HG03095 (cell line): Measurements from ENCODE around the gene GGACT.

Source experiments
- ATAC-seq: cut with Tn5 transposase; IDR thresholded peaks from one replicate; pipeline ENCODE4 v1.9.1; 2021; ENCODE audit warnings: moderate library complexity; ENCODE audit not compliant: unreplicated experiment

GGACT gene

DNA sequence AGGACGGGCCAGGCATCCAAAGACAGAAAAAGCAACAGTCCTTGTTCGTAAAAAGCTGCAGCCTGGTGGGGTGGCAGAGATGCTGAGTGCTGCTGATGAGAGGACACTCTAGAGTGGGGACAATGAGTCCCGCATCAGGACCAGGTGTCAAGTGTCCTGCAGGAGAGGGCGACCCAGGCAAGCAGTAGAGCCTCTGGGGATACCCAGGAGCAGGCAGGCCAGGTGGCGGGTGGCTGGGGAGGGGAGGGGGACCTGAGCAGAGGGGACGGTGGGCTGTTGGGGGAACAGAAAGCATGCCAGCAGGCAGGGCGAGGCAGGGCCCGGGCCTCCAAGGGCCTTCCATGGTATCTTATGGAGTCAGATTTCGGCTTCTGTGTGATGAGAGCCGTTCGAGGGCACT, 35.8 kb downstream of the GGACT start:
- no peak for ATAC-seq

DNA sequence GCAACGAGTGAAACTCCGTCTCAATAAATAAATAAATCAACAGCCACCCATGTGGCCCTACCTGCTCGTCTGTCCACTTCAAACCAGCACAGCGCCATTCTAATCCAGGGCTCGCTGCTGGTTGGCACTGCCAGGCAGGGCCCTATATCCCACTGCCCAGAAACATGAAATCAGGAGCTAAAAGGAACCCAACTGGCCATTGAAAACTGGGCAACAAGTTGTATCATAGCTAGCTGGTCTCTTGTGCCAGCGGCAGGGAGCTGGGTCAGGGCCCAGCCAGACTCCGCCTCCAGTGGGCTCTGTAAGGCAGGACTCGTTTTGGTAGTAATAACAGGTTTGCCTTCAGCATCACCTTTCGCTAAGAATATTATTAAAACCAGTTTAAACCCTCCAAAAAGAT, 39.3 kb downstream of the GGACT start:
- ATAC-seq = no peak

DNA sequence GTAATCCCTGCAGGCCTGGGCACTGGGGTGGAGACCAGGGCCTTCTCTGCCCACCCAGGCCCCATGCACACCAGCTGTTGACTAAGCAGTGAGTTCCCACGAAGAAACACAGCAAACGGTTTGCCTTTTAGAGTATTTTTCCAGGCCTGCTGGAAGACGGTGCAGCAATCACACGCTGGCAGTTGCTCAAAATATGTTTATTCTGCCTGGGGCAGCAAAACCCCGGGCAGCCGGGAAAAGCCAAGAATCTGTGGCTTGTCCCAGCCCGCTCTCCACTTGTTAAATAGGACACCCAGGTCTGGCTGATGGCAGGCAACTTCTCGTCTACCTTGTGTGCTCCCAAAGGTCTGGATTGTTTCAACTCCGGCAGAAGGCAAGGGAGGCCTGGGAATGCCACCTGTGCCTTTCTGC, 40.8 kb downstream of the GGACT start:
- no peak for ATAC-seq

DNA sequence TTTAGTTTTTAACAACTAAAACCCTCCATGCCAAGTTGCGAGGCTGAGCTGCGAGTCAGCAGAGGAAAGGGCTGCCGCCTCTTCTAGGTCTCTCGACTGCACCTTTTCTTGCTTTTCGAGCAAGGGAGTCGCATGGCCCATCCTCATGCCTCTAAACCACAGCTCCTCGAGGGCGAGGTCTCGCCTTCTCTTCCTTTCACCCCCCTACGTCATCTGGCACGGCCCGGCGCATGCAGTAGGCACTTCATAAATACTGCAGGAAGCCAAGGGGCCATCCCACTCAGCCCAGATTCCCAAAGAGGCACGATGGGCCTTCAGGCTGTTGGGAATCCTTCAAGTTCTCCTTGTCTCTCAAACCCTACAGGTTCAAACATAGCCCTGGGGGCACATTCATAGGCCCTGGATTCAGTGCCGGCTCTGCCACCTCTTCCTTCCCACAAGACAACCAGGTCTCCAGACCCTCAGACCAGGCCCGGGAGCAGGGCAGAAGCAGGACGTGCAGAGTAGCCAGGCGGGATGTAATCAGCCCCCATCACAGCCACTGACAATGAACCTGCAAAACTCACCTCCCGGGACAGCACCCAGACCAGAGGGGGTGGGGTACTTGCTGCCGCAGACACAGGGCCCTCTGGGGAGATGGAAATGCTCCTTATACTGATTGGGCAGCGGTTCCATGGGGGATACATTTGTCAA, 41.7 kb downstream of the GGACT start:
- no peak for ATAC-seq

DNA sequence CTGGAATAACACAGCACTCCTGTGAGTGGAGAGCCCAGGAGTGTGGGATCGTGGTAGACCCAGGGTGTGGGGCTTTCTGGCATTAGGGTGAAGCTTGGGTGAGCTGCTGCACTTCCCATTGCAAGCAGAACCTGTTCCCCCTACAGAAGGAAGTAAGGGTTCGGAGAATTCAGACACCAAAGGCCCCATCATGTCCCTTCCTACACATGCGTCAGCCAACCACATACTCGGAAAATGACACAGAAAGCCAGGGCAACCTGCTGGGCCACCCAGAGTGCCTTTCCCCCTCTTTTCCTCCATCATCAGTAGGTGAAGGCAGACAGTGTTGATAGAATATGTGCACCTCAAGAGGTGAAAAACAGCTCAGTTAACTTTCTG, 42.9 kb downstream of the GGACT start:
- no peak for ATAC-seq

DNA sequence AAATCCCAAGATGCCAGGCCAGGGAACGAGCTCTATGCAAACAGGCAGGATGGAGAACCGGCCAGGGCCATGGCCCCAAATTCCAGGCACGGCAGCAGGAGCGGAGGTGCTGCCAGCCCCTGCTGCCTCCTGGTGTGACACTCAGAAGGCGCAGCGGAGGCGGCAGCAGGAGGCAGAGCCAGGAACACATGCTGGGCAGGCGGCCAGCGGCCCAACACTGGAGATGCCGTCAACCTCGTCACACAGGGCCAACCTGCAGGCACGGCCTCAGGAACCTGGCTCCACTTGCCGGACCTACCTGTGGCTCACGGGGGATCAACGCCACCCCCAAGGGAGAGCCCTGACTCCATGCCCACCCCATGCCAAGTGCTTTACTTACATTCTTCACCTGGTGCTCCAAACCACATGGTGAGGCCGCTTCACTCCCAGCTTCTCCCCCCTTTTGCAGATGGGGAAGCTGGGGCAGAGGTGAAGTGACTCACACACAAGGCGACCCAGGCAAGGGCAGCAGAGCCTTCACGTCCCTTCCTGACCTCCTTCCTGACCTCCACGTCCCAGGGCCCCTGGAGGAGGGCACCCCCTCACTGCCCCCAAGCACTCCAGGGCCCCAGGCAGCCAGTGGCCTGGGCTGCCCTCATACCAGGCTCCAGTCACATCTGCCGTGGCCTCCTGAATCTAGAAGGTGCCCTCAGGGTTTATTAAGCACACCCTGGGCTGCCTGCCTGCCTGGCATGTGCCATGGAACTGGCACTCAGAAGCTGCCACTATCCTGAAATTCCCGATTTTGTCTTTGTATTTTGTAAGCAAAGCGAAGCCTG, 43.5 kb downstream of the GGACT start:
- no peak for ATAC-seq

DNA sequence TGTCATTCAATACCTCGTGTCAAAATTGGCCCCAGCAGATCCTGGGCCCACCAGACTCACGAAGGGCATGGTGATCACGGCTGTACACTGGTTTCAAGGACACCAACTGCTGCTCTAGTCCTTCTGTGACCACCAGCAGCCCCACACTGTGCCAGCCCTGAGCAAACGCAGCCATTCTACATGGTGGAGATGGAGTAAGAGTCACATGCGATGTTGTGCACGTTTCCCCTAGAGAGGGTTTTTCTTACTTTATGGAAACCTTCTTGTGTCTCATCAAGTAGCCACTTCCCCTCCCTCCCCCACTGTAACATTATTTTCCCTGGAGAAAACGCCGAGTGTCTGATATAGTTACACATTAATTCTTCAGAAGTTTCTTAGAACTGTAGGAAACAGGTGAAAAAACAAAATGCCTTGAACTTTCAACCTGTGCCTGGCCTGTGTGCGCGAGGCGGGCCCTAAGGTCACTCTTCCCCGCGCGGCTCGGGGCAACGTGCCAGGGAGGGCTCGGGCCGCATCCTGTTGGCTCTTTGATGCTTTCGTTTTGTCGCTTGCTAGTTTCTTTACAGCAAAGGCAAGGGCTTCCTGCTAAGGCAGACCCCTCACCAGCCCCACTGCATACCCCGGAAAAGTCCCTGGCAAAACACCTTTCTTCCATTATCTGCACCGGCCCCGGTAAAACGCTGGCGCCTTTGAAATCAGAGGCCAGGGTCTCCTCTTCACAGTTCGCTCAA, 44.6 kb downstream of the GGACT start:
- ATAC-seq = no peak

DNA sequence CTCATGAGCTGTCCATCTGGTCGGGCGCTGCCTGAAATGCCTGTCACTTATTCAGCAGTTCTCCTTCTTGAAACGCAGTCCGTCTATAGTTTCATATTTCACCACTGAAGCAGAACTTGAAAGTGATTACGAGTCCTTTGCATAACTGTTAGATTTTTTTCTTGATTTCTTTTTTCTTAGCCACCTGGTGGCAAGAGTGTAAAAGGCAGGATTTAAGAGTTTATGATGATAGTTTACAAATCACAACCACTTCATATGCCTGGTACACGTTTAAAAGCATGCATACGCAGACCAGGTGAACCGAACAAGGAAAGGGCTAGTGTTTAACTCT, 45.8 kb downstream of the GGACT start:
- ATAC-seq = peak; percentile 96

DNA sequence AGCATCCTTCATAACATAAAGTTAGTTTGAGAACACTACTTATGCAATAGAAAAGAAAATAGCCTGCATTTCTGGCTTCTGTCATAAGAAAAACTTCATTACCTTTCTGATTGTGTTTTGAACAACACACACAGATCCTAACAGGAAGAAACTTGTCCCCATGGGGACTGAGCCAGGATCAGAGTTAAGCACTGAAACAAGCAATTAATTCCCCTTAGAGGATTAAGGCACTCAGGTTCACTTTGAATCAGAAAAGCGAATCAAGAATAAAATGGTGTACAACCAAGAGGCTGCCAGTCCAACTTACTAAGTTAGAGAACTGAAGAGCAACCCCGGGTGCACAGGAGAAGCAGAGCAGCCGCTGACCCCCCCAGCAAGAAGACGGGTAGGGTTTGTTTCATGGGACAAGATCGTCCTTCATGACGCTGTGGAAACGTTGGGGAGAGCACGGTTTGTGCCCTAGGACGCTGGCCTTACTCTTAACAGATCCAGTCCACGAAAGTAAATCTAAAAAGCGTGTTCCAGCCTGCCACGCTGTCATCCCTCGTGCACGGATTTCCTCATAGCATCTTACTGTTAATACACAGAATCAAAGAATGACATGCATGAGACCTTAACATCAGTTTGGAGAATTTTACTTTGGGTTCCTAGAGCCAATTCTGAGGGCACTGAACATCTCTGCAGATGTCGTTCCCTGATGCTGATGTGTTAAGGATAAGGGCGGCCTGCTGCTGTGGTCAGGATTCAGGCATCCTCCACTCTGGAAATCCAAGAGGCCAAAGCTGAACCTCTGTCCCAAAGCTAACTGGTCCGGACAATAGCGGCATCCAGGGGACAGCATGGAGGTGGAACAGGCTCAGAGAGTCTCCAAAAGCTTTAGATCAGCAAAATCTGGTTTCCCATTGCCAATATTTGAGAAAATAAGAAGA, 46.4 kb downstream of the GGACT start:
- no peak for ATAC-seq

DNA sequence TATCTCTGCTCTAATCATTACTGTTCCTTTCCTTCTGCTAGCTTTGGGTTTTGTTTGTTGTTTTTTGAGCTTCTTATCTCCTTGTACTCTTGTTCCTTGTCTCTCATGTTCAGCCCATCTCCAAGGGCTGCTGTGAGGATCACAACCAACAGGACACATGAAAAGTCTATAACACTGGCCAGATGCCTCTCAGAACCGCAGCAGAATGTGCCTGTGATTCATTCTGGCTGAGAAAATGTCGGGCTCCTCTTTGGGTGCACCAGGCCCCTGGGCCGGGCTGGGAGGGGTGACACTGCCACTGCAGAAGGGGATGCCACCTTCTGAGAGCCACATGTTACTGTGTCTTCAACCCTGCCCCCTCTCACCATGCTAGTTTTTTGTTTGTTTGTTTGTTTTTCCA, 48.0 kb downstream of the GGACT start:
- no peak for ATAC-seq

DNA sequence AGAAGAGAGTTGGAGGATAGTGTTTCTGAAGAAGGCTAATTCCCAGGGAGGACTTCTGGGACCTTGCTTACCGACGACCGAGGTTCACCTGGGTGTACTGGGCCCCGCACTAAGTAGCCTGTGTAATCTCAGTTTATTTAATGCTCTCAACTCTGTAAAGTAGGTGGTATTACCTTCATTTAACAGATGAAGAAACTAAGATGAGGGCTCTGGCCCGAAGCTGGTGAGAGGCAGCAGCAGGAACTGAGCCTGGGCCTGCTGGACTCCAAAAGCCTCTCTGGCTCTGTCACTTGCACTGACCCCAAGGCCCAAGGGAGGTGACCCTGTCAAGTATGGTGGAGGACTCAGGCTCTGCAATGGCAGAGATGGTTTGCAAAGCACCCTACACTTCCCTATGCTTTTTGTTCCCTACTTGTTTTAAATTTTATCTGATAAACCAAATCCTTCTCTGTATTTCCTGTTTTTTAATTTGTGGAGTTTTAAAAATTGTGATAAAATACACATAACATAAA, 50.6 kb downstream of the GGACT start:
- ATAC-seq = no peak

DNA sequence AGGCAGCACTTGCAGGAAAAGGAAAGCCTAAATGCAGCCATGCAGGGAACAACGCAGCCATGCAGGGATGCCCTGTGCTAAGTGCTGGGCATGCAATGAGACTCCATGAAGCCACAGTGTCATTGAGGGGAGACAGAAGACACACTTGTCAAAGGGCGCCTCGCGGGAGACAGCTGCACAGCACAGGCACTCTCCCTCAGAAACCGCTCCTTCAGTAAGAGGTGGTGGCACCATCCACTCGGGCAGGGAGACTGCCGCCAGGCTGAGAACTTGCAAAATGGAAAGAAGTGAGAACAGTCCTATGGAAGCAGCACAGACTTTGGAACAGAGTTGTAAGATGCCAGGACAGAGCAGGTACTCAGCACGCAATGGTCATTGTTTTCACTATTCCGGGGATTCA, 51.1 kb downstream of the GGACT start:
- ATAC-seq = no peak

DNA sequence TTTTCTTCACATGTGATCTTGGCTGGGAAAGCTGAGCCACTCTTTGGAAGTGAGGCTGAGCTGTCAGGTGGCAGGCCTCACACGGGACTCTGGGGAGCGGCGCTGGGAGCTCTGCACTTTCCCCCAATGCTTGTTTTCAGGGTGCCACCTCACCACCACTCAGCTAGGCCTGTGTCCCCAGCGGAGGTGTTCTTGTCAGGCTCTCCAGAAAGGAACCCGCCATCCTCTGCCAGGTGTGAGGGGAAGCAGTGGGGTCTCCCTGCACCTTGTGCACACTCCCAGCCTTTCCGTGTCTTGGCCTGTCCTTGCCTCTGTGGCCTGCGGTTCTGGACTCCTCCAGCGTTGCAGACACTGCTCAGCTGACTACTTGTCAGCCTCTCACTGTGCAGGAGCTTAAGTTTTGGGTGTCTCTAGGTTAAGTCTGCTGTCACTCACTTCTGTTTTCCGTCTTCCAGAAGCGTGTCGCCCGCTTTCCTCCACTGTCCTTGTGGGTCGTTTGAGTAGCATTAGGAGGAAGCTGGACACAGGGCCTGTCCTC, 51.9 kb downstream of the GGACT start:
- ATAC-seq = no peak

DNA sequence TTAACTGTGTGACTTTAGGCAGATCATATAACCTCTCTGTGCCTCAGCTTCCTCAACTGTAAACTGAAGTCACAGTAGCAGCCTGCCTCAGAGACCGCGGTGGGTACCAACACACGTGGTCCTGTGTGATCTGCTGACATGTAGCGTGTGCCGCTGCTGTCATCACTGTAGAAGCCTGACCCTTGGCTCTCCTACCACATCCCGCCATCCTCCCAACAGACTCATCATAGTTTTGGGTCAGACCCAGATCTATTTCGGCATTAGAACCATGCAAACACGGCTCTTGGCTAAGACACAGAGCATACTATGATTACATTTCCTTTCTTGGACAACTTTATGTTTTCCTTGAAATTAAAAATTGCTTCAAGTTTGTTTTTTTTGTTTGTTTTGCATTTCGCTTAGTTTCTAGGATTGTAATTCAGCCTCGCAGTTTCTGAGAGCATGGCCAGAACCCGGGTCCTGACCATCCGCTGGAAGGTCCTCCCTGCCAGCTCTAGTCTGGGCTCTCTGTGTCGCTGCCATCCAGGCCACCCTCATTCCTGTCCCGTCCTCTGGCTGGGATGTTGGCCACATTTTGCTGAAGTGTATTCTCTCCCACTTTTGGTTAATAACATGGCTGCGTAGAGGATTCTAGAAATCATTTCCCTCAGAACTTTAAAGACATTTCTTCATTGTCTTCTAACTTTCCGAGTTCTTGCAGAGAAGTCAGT, 53.0 kb downstream of the GGACT start:
- no peak for ATAC-seq

DNA sequence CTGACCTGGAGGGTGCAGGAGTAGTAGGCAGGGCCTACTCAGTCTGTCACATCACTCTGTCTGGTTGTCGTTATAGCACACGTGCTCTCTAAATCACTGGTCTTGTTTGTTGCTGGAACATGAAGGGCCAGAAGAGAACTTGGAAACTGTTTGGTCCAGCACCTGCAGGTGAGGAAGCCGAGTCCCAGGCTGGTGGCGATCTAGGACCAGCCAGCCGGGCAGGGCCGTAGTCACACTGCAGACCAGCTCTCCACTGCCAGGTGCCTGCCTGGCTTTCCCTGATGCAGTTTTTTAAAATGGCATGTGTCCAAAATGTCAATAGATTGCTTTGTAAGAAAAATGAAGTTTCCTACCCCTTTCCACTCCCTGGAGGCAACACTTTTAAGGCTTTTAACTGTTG, 53.7 kb downstream of the GGACT start:
- no peak for ATAC-seq

DNA sequence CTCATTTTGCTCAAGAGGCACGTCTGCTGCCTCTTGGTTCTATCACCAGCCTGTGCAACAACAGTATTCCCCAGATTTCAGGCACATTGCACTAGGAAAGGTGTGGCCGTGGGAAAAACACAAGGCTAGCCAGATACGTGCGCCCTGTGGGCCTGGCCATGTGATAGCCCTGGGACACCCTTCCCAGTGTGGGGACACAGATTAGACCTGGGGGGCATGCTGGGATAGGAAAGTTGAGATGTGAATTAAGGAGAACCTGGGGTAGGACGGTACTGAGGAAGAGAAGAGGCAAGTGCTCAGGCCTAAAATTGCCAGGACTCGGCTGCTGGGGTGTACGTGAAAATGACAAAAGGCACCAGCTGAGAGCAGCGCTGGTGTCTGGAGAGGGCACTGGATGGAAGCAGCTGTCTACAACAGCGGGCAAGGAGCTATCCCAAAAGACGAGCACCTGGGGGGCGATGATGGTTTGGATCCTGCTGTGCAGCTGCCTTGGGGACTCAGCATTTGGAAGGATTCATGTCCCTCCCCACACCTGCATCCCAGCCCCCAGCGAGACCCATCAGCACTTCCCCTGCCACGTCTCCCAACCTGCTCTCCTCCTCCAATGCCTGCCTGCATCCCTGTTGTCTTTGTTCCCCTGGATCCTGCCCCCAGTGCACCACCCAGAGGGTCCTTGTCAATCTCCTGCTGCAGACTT, 54.3 kb downstream of the GGACT start:
- no peak for ATAC-seq

DNA sequence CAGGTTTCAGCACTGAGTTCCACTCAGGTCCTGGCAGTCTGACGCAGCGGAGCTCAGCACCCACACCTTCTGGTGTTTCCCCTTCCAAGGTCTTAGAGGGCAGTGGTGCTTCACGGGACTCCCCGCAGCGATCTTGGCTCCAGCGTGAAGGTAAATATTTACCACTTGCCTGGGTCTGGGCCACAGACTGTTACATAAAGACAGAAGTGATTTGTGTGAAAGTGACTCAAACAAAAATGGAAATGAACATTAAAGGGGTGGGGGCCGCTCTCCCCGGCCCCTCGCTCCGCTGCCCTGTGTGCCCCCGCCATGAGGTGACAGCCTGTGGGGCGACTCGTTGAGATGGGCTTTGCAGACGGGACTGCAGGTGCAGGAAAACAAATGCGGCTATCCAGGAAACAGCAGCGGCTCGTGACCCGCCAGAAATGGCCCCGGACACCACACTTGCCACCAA, 55.0 kb downstream of the GGACT start:
- no peak for ATAC-seq

DNA sequence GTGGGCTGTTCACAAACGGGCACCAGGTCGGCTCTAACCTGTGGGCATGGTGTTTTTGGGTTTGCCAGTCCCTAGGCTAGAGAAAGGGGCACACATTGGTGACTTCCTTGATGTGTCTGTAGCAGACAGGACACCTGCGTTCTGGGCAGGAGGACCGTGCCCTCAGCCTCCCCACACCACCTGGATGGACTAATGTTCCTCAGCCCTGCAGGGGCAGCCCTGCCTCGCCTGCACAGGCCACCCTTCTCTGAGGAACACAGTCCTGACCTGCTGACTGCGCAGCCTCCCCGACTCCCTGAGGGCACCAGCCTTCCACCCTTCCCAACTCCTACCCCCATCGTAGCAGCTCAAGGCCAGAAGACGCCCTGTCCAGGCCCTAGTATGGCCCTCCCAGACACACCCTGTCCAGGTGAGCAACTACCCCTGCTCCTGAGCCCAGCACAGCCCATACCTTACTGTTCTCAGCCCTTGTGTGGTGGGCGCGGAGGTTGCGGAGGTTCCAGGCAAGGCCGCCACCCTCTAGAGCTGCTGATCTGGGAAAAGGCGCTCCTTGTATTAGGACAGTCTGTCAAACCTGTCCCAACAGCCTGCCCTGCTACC, 55.7 kb downstream of the GGACT start:
- no peak for ATAC-seq
